Glutamatergic neuron (in vitro differentiated cells): ENCODE data around the gene LPCAT3. TPM values are rescaled to one million over a fixed set of nuclear protein-coding genes. Genes with fewer than 3 reads are reported as not detected.

ENCODE experiments used
- DNase-seq: peaks from one replicate; pipeline ENCODE4 v3.0.0; 2022
- H3K27ac Mint-ChIP-seq: one replicate; pipeline ENCODE4 v1.8.0; 2020; ENCODE audit warnings: mild to moderate bottlenecking, mixed read lengths, inconsistent platforms; ENCODE audit not compliant: unreplicated experiment
- H3K27me3 Mint-ChIP-seq: one replicate; pipeline ENCODE4 v1.8.0; 2020; ENCODE audit warnings: mild to moderate bottlenecking, moderate library complexity, mixed read lengths, inconsistent platforms; ENCODE audit not compliant: unreplicated experiment
- H3K36me3 Mint-ChIP-seq: one replicate; pipeline ENCODE4 v1.8.0; 2020; ENCODE audit warnings: mild to moderate bottlenecking, mixed read lengths, inconsistent platforms; ENCODE audit not compliant: unreplicated experiment
- H3K4me1 Mint-ChIP-seq: one replicate; pipeline ENCODE4 v1.8.0; 2020; ENCODE audit warnings: mild to moderate bottlenecking, low read depth, mixed read lengths, inconsistent platforms; ENCODE audit not compliant: unreplicated experiment
- H3K4me3 Mint-ChIP-seq: one replicate; pipeline ENCODE4 v1.8.0; 2020; ENCODE audit warnings: mild to moderate bottlenecking, mixed read lengths, inconsistent platforms; ENCODE audit not compliant: unreplicated experiment
- H3K9me3 Mint-ChIP-seq: one replicate; pipeline ENCODE4 v1.8.0; 2020; ENCODE audit warnings: mild to moderate bottlenecking, moderate library complexity, mixed read lengths, inconsistent platforms; ENCODE audit not compliant: unreplicated experiment
- total RNA-seq: library from RNA; stranded (reverse); fragmentation: NEBNext Ultra II Directional; extraction: Animal tissue kit (Norgen Biotek cat#: 25700); gene quantifications from one replicate; pipeline ENCODE4 v1.2.1, GENCODE V29; 2021; ENCODE audit not compliant: unreplicated experiment
- TF ChIP-seq, protein P1 (sequence below): fragments of 200-600 bp; sonication (generic); IDR thresholded peaks from one replicate; pipeline ENCODE4 v1.5.0; 2021; ENCODE audit not compliant: partially characterized antibody, unreplicated experiment

Gene LPCAT3
- total RNA-seq, 1 donor from 2014 or later, result 53.3 TPM

DNA sequence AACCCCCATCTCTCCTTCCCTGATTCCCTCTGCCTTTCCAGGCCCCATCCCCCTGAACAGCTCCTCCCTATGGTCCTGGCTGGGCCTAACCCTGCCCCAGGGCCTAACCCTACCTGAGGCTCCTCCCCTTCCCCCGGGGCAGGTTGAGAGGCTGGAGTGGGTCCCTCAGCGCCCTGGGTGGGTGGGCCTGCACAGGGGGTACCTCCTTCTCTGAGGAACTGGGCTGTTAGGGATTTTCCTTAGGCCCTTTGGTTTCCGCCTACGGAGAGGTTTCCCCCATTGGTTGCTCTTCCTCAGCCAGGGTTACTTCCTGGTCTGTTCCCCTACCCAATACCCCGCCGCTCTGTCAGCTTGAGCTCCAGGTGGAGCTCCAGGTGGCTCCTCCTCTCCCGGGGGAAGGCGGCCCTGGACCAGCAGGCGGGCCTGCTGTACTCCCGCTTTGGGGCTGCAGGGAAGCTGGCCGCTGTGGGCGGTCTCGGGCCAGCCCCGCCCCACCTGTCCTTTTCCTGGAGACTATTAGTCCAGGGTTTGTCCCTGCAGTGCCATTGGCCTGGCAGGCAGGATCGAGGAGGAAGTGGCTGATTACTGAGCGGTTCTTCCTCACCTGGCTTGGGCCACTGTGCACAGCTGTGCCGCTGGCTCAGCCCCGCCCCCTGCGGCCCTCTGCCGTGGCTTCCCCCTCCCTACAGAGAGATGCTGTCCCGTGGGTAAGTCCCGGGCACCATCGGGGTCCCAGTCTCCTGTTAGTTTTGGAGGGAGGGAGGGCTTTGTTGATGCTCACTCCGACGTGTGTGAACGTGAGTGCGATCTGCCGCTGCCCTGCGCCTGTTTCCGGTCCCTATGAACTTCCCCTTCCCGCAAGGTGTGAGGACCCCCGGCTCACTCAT is 72.0 kb downstream of the LPCAT3 start:
- peak; percentile 73 for DNase-seq
- H3K4me3 Mint-ChIP-seq, result peak overlapping the region; percentile 97
- peaks cover 14% of the 10 kb centered on the region for H3K9me3 Mint-ChIP-seq
- peaks cover 17% of the 10 kb centered on the region for H3K4me1 Mint-ChIP-seq
- peak overlapping the region; percentile 99 for H3K27ac Mint-ChIP-seq
- TF ChIP-seq, protein P1, sequence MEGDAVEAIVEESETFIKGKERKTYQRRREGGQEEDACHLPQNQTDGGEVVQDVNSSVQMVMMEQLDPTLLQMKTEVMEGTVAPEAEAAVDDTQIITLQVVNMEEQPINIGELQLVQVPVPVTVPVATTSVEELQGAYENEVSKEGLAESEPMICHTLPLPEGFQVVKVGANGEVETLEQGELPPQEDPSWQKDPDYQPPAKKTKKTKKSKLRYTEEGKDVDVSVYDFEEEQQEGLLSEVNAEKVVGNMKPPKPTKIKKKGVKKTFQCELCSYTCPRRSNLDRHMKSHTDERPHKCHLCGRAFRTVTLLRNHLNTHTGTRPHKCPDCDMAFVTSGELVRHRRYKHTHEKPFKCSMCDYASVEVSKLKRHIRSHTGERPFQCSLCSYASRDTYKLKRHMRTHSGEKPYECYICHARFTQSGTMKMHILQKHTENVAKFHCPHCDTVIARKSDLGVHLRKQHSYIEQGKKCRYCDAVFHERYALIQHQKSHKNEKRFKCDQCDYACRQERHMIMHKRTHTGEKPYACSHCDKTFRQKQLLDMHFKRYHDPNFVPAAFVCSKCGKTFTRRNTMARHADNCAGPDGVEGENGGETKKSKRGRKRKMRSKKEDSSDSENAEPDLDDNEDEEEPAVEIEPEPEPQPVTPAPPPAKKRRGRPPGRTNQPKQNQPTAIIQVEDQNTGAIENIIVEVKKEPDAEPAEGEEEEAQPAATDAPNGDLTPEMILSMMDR, result no peak
- no peaks in the 10 kb centered on the region for H3K36me3 Mint-ChIP-seq
- H3K27me3 Mint-ChIP-seq, result peaks cover 25% of the 10 kb centered on the region

DNA sequence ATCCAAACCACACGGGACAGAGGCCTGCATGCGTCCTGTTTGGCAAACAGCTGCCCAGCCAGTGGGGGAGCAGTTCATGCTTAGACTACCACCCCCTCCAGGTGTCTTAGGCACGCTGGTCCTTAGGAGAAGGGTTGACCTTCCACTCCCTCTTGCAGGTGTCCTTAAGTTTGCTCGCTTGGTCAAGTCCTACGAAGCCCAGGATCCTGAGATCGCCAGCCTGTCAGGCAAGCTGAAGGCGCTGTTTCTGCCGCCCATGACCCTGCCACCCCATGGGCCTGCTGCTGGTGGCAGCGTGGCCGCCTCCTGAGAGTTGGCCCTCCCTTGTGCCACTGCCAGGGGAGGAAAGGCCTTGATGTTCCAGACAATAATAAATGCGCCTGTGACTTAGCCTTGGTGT is 72.7 kb downstream of the LPCAT3 start:
- DNase-seq, result no peak
- peak overlapping the region; percentile 99 for H3K27ac Mint-ChIP-seq
- H3K36me3 Mint-ChIP-seq, result peaks cover 2% of the 10 kb centered on the region
- H3K4me1 Mint-ChIP-seq, result peaks cover 17% of the 10 kb centered on the region
- TF ChIP-seq, protein P1, result no peak
- peaks cover 25% of the 10 kb centered on the region for H3K27me3 Mint-ChIP-seq
- peak overlapping the region; percentile 97 for H3K4me3 Mint-ChIP-seq
- H3K9me3 Mint-ChIP-seq, result peaks cover 16% of the 10 kb centered on the region

DNA sequence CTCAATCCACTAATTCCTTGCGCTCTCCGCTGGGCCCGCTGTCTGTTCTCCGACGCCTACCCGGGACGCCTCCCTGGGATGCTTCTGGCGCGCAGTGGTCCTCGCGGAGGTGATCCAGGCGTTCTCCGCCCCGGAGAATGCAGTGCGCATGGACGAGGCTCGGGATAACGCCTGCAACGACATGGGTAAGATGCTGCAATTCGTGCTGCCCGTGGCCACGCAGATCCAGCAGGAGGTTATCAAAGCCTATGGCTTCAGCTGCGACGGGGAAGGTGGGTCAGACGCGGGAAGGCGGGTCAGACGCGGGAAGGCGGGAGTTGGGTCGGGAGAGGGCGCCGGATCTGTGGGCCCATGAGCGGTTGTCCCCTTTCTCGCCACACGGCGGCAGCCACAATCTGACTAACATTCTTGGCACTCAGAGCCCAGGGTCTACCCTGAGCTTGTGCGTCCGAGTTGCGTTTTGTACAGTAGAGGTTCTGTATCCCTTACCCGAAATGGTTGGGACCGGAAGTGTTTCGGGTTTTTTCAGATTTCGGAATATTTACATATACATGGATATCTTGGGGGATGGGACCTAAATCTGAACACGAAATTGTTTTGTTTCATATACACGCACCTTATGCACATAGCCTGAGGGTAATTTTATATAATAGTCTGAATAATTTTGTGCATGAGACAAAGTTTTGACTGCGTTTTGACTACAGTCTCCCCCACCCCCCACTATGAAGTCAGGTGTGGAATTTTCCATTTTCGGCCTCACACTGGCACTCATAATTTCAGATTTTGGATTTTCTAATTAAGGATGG is 73.7 kb downstream of the LPCAT3 start:
- Mint-ChIP-seq H3K4me3 (peak overlapping the region; percentile 97), H3K27me3 (peaks cover 30% of the 10 kb centered on the region), H3K36me3 (peaks cover 4% of the 10 kb centered on the region), H3K9me3 (peaks cover 19% of the 10 kb centered on the region), H3K27ac (peak overlapping the region; percentile 99), H3K4me1 (peaks cover 17% of the 10 kb centered on the region)
- TF ChIP-seq, protein P1, result peak; percentile 76
- DNase-seq, result peak; percentile 93

DNA sequence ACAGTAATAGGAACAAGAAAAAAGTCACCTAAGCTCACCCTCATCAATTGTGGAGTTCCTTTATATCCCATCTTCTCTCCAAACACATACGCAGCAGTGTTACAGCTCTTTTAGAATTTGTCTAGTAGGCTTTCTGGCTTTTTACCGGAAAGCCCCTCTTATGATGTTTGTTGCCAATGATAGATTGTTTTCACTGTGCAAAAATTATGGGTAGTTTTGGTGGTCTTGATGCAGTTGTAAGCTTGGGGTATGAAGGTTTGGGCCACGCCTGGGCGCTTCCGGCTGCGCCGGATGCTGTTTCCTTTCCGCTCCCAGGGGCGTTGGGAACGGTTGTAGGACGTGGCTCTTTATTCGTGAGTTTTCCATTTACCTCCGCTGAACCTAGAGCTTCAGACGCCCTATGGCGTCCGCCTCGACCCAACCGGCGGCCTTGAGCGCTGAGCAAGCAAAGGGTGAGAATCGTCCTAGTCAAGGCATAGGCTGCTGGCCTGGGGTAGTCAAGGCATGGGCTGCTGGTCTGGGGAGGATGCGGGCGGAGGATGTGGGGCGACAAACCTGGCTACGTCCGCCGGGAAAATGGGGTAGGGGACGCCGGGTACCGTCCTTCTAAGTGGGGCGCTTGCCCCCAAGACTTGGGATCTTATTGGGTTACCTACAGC is 74.4 kb downstream of the LPCAT3 start, which contains the start of the genes C12orf57 and RNU7-1:
Gene C12orf57 (plus strand): TSS at position 301 of the 659 bp plus-strand sequence. CDS start 100 bp downstream, at position 401.
Gene RNU7-1 (plus strand): TSS at position 95 of the 659 bp plus-strand sequence.
- Mint-ChIP-seq H3K36me3 (peaks cover 8% of the 10 kb centered on the region), H3K27me3 (peaks cover 35% of the 10 kb centered on the region), H3K9me3 (peaks cover 22% of the 10 kb centered on the region), H3K27ac (peak within 1 kb of the TSS; percentile 99), H3K4me3 (peak within 1 kb of the TSS; percentile 97), H3K4me1 (peaks cover 20% of the 10 kb centered on the region)
- TF ChIP-seq, protein P1, result no peak
- peak; percentile 79 for DNase-seq
